Tibial nerve (tissue), 4 donors: ENCODE data around the gene CHTOP. TPM values are rescaled to one million over a fixed set of nuclear protein-coding genes. Genes with fewer than 3 reads are reported as not detected.

Experiments used
- DNase-seq, 2 donors: peaks; one replicate each; pipeline ENCODE4 v3.0.0-alpha.2; 2019; ENCODE audit warnings: low spot score in 2 of 2
- H3K27ac ChIP-seq, 4 donors: fragments of 200-600 bp; sonication (generic) in 3 of 4; one replicate each; pipeline ENCODE4 v1.5.1; 2017 to 2019; ENCODE audit warnings: mild to moderate bottlenecking in 1 of 4
- H3K27me3 ChIP-seq, 2 donors: fragments of 200-600 bp; sonication (generic) in 1 of 2; one replicate each; pipeline versions ENCODE4 v1.5.1 to v1.6.0; 2017 to 2019
- H3K36me3 ChIP-seq, 3 donors: fragments of 200-600 bp; sonication (generic); one replicate each; pipeline ENCODE4 v1.5.1; 2018 to 2019
- H3K4me1 ChIP-seq, 4 donors: fragments of 200-600 bp; sonication (generic) in 3 of 4; one replicate each; pipeline ENCODE4 v1.5.1; 2017 to 2019
- H3K4me3 ChIP-seq, 4 donors: fragments of 200-600 bp; sonication (generic) in 3 of 4; one replicate each; pipeline ENCODE4 v1.5.1; 2017 to 2019; ENCODE audit warnings: mild to moderate bottlenecking in 1 of 4, moderate library complexity in 1 of 4
- H3K9me3 ChIP-seq, 4 donors: fragments of 200-600 bp; sonication (generic) in 3 of 4; one replicate each; pipeline ENCODE4 v1.5.1; 2017 to 2019
- EP300 ChIP-seq, 2 donors: sonication (generic); formaldehyde crosslinking; IDR thresholded peaks; one replicate each; pipeline ENCODE4 v1.6.1; 2017; ENCODE audit warnings: antibody characterized with exemption in 2 of 2, mild to moderate bottlenecking in 1 of 2
- POLR2A ChIP-seq, 2 donors: fragments of 450-650 bp; IDR thresholded peaks; one replicate each; pipeline ENCODE4 v1.6.1; 2017; ENCODE audit warnings: antibody characterized with exemption in 2 of 2, mild to moderate bottlenecking in 2 of 2, moderate library complexity in 2 of 2
- WGBS, 2 donors: methylation state at CpG; one replicate each; pipeline ENCODE4 v1.1.5; 2018; 5-methylcytosine and 5-hydroxymethylcytosine counted together
- total RNA-seq, 4 donors: library from RNA; depleted of rRNA; stranded (reverse); fragments of >200 nt; gene quantifications; one replicate each; pipeline ENCODE4 v1.1.0, GENCODE V29; 2016
- TF ChIP-seq, protein P1 (sequence below), 5 experiments: fragments of 200-600 bp in 3 of 5; fragments of 450-650 bp in 2 of 5; sonication (generic) in 3 of 5; IDR thresholded peaks; one replicate each; pipeline ENCODE4 v1.5.1; 2016 to 2019; ENCODE audit warnings: antibody characterized with exemption in 5 of 5, mild to moderate bottlenecking in 3 of 5, moderate library complexity in 2 of 5

The CHTOP gene
- total RNA-seq, 4 donors from 2014 or later, result 49.0 to 66.6 (median 56.5) TPM

DNA sequence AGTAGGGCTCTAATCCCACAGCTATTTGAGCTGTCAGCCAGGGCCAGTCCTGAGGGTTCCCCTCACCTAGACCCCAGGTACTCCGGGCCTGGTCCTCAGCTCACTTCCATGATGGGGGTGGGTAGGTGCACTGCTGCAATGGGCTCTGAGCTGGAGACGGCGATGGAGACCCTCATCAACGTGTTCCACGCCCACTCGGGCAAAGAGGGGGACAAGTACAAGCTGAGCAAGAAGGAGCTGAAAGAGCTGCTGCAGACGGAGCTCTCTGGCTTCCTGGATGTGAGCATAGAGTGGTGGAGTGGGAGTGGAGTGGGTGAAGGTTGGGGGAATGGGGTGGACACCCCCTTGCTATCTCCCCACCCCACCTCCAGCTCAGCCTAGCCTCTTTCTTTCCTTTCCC, 3.5 kb upstream of the CHTOP start:
- peaks cover 0 to 64% (median 27%) of the 10 kb centered on the region in 4 donors for H3K4me1 ChIP-seq
- H3K27ac ChIP-seq, result peak overlapping the region in 2 of 4 donors; percentile 90 to 96
- H3K4me3 ChIP-seq, result no peak overlapping the region
- 80 to 83% methylated on average over 6 to 7 of the region's 7 CpGs for WGBS, 2 donors
- TF ChIP-seq EP300 (IDR thresholded peaks at IDR 0.05), result no peak
- TF ChIP-seq, protein P1, sequence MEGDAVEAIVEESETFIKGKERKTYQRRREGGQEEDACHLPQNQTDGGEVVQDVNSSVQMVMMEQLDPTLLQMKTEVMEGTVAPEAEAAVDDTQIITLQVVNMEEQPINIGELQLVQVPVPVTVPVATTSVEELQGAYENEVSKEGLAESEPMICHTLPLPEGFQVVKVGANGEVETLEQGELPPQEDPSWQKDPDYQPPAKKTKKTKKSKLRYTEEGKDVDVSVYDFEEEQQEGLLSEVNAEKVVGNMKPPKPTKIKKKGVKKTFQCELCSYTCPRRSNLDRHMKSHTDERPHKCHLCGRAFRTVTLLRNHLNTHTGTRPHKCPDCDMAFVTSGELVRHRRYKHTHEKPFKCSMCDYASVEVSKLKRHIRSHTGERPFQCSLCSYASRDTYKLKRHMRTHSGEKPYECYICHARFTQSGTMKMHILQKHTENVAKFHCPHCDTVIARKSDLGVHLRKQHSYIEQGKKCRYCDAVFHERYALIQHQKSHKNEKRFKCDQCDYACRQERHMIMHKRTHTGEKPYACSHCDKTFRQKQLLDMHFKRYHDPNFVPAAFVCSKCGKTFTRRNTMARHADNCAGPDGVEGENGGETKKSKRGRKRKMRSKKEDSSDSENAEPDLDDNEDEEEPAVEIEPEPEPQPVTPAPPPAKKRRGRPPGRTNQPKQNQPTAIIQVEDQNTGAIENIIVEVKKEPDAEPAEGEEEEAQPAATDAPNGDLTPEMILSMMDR (IDR thresholded peaks at IDR 0.05), result no peak
- TF ChIP-seq POLR2A (IDR thresholded peaks at IDR 0.05), result no peak
- no peaks in the 10 kb centered on the region for H3K27me3 ChIP-seq
- DNase-seq, result no peak
- H3K9me3 ChIP-seq, result no peaks in the 10 kb centered on the region
- peaks cover 0 to 2% (median 0%) of the 10 kb centered on the region in 3 donors for H3K36me3 ChIP-seq

DNA sequence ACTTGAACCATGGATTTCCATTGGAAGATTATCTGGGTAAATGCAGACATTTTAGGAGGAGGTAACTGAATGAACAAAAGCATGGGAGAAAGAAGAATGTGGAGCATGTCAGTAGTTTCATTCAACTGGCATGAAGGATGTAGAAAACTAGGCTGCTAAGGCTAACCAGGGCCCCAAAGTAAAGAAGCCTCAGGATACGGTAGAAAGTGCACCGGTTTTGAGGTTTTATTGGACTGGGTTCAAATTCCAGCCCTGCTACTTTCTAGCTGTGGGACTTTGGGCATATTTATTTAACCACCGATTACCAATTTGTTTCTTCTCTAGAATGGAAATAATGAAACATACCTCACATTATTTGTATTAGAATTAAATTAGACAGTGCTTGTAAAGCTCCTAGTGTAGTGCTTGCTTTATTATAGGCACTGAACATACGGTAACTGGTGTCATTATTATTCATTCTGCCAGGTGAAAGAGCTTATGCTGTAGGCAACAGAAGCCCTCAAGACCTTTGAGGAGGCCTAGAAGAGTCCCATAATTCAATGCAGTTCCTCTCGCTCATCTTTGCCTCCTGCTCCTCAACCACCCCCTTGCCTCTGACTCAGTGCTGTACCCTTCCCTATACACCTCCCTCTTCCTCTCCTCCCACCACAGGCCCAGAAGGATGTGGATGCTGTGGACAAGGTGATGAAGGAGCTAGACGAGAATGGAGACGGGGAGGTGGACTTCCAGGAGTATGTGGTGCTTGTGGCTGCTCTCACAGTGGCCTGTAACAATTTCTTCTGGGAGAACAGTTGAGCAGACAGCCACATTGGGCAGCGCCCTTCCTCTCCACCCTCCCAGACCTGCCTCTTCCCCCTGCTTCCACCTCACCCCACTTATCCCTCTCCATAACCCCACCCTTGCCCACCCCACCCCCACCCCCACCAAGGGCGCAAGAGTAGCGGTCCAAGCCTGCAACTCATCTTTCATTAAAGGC, 2.5 kb upstream of the CHTOP start:
- H3K27ac ChIP-seq, result peak overlapping the region in 3 of 4 donors; percentile 2 to 90 (median 3)

DNA sequence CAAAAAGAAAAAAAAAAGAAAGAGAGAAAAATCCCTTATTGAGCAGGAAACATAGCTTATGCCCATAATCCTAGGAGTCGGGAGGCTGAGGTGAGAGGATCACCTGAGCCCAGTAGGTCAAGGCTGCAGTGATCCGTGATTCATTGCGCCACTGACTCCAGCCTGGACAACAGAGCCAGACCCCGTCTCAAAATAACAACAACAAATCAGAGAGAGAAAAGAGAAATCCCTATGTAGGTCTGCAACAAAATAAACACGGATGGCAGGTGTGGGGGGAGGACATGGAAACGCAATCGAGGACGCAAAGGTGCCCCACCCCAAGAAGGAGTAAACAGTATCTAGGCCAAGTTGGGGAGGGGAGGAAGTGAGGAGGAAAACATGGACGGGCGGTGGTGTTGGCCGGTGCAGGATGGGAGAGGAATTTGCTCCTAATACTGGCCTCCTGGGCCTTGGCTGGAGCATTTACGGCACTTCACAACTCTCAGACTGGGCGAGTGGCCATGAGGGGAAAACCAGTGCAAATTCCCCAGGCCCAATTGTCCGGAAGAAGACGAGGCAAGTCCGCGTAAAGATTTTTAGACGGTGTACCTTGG, 609 bp upstream of the CHTOP start:
- H3K36me3 ChIP-seq, result peaks cover 0 to 31% (median 10%) of the 10 kb centered on the region in 3 donors
- DNase-seq, result no peak
- TF ChIP-seq EP300 (IDR thresholded peaks at IDR 0.05), result no peak
- TF ChIP-seq, protein P1 (IDR thresholded peaks at IDR 0.05), result no peak
- TF ChIP-seq POLR2A (IDR thresholded peaks at IDR 0.05), result no peak
- peaks cover 0 to 65% (median 27%) of the 10 kb centered on the region in 4 donors for H3K4me1 ChIP-seq
- peak overlapping the region; percentile 98 to 100 (median 99) for H3K27ac ChIP-seq
- no peaks in the 10 kb centered on the region for H3K9me3 ChIP-seq
- H3K4me3 ChIP-seq, result peak overlapping the region; percentile 29 to 97 (median 88)
- no peaks in the 10 kb centered on the region for H3K27me3 ChIP-seq
- 41% methylated on average over 18 of the region's 18 CpGs for WGBS, 2 donors

More for the DNA sequence above, 2.5 kb upstream of the CHTOP start:
- Histone ChIP-seq H3K36me3 (peaks cover 0 to 11% (median 0%) of the 10 kb centered on the region in 3 donors), H3K9me3 (no peaks in the 10 kb centered on the region), H3K4me1 (peaks cover 0 to 64% (median 32%) of the 10 kb centered on the region in 4 donors), H3K4me3 (no peak overlapping the region), H3K27me3 (no peaks in the 10 kb centered on the region)
- DNase-seq, result no peak
- 75 to 78% methylated on average over 10 of the region's 10 CpGs for WGBS, 2 donors
- no peak for TF ChIP-seq EP300 (IDR thresholded peaks at IDR 0.05)
- no peak for TF ChIP-seq POLR2A (IDR thresholded peaks at IDR 0.05)
- TF ChIP-seq, protein P1 (IDR thresholded peaks at IDR 0.05), result no peak

DNA sequence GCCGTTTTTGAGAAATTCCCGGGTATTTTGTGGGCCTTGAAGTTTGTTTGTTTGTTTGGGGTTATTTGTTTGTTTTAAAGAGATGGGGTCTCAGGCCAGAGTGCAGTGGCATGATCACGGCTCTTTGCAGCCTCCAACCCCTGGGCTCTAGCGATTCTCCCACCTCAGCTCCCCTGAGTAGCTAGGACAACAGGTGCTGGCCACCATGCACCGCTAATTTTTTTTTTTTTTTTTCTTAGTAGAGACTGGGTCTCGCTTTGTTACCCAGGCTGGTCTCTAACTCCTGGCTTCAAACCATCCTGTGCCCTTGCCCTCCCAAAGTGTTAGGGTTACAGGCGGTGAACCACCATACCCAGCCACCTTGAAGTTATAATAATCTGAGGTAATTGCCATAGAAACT, 2.0 kb downstream of the CHTOP start:
- H3K27ac ChIP-seq, result peak overlapping the region in 2 of 4 donors; percentile 99
- H3K36me3 ChIP-seq, result peaks cover 0 to 57% (median 18%) of the 10 kb centered on the region in 3 donors
- H3K4me3 ChIP-seq, result peak overlapping the region in 1 of 4 donors; percentile 97
- TF ChIP-seq, protein P1 (IDR thresholded peaks at IDR 0.05), result no peak
- TF ChIP-seq EP300 (IDR thresholded peaks at IDR 0.05) (no peak), POLR2A (IDR thresholded peaks at IDR 0.05) (no peak)
- H3K9me3 ChIP-seq, result no peaks in the 10 kb centered on the region
- H3K4me1 ChIP-seq, result peaks cover 0 to 54% (median 23%) of the 10 kb centered on the region in 4 donors
- 89 to 90% methylated on average over 7 of the region's 7 CpGs for WGBS, 2 donors
- DNase-seq, result no peak
- no peaks in the 10 kb centered on the region for H3K27me3 ChIP-seq
